ENCODE results near the gene G2E3.

G2E3 gene

GRCh38 chr14:30558675-30559555 lies at the start of gene G2E3:
G2E3 (plus strand) TSS chr14:30559158; CDS start chr14:30581080, 21,922 bp downstream.
- peak within 1 kb of the TSS; percentile 94 for H3K4me3 ChIP-seq (ENCODE audit: low read length)
- TF ChIP-seq CTCF (IDR thresholded peaks at IDR 0.05; ENCODE audit: insufficient read depth, low read depth, low read length, missing control alignments), result no peak
- peak; percentile 91 for DNase-seq (ENCODE audit: low read depth)

GRCh38 chr14:30517737-30518136 lies 41.2 kb upstream of the G2E3 start:
- no peak overlapping the region for H3K4me3 ChIP-seq (ENCODE audit: low read length)
- TF ChIP-seq CTCF (IDR thresholded peaks at IDR 0.05; ENCODE audit: insufficient read depth, low read depth, low read length, missing control alignments), result no peak
- no peak for DNase-seq (ENCODE audit: low read depth)

- DNase-seq (ENCODE audit: low read depth), result no peak
- H3K4me3 ChIP-seq (ENCODE audit: low read length), result no peak overlapping the region
- TF ChIP-seq CTCF (IDR thresholded peaks at IDR 0.05; ENCODE audit: insufficient read depth, low read depth, low read length, missing control alignments), result no peak
Measured at GRCh38 chr14:30518867-30519560, 39.9 kb upstream of the G2E3 start.

- DNase-seq (ENCODE audit: low read depth), result peak; percentile 25
- TF ChIP-seq CTCF (IDR thresholded peaks at IDR 0.05; ENCODE audit: insufficient read depth, low read depth, low read length, missing control alignments), result no peak
- H3K4me3 ChIP-seq (ENCODE audit: low read length), result no peak overlapping the region
Measured at GRCh38 chr14:30519961-30520360, 39.0 kb upstream of the G2E3 start.

GRCh38 chr14:30520536-30520935 lies 38.4 kb upstream of the G2E3 start:
- no peak for TF ChIP-seq CTCF (IDR thresholded peaks at IDR 0.05; ENCODE audit: insufficient read depth, low read depth, low read length, missing control alignments)
- DNase-seq (ENCODE audit: low read depth), result no peak
- no peak overlapping the region for H3K4me3 ChIP-seq (ENCODE audit: low read length)

GRCh38 chr14:30521899-30522736 lies 36.8 kb upstream of the G2E3 start:
- DNase-seq (ENCODE audit: low read depth), result peak; percentile 44
- peak; percentile 68 for TF ChIP-seq CTCF (IDR thresholded peaks at IDR 0.05; ENCODE audit: insufficient read depth, low read depth, low read length, missing control alignments)
- no peak overlapping the region for H3K4me3 ChIP-seq (ENCODE audit: low read length)

Measured in epithelial cell of esophagus (primary cell).